HG03442 (cell line): ENCODE results near the gene INO80B.
"Not testable (repeated sequence)": the region's sequence is repeated elsewhere in the genome, so short reads cannot be mapped to it uniquely, and the experiment has no call there.

Experiments used
- ATAC-seq: cut with Tn5 transposase; IDR thresholded peaks from one replicate; pipeline ENCODE4 v1.9.1; 2021; ENCODE audit warnings: mild to moderate bottlenecking, moderate library complexity; ENCODE audit not compliant: unreplicated experiment

INO80B gene

DNA sequence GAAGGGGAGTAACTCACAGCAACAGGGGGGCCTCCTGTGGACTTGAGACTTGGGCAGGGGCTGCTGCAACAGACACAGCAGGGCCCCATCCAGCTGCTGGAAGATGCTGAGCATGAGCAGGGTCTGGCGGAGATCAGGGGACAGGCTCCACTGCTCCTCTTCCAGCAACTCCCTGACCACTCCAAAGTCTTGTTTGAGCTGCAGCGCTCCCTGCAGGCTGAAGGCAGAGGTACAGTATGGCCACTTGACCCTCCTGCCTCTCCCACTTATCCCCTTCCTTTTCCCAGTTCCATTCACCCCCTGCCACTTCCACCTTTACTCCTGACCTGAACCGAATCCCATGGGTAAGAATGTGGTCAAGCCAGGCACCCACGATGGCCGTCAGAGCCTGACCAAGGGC lies 20.0 kb downstream of the INO80B start:
- no peak for ATAC-seq

DNA sequence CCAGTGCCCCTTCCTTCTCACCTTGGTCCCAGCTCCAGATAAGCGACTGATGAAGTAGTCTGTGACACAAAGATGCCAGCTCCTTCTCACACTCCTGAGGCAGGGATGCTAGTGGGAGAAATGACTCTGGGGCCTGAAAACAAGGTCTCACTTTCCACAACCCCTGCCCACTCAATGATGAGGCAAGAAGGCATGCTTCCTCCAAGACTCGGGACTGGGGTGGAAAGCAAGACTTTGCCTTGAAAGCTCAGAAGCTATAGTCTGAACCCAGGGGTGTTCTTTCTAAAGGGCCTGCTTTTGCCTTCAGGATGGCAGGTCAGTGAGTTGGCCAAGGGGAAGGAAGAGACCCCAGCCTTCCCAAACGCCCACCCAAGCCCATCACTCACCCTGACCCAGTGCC lies 26.5 kb downstream of the INO80B start:
- ATAC-seq = no peak

DNA sequence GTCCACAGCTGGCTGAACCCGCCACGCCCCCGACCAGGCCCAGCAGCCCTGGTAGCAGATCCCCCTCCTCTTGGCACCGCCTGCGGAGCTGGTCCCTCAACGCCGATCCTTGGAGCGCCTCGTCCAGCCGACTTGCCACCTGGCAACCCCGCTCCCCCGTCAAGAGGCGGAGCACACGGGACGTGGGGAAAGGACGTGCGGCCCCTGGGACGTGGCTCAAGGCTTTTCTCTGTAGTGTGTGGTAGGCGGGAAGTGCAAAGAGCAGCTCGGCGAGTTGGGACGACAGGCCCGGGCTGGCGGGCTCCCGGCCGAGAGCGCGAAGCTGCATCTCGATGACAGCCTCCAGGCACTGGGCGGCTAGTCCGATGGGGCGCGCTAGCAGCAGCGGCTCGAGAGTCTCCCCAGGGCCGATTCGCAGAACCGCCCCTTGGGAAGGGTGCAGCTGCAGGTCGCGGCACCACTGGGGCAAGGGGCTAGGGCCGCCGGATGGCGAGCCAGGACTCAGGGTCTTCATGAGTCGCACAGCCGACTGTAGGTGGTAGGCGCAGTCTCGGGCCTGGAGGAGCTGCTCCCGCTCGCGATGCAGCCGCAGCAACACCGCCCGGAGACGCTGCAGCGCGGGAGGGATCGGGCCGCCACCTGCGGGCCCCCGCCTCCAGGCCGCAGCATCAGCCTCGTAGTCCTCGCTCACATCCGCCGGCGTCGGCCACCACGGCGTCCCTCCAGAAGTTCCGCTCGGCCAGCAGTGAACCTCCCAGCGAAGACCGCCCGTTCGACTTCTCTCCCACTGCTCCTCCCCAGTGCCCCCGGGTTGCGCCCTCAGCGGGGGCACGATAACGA lies 27.3 kb downstream of the INO80B start:
- ATAC-seq = peak; percentile 34

- ATAC-seq = peak; percentile 84
Measured at GRCh38 chr2:74482801-74483674, 28.2 kb downstream of the INO80B start, which contains the start of the genes CCDC142 and TTC31. CCDC142 (minus strand) TSS chr2:74482998; CDS start chr2:74482837, 161 bp downstream. TTC31 (plus strand) TSS chr2:74483081; CDS start chr2:74483096, 15 bp downstream.

DNA sequence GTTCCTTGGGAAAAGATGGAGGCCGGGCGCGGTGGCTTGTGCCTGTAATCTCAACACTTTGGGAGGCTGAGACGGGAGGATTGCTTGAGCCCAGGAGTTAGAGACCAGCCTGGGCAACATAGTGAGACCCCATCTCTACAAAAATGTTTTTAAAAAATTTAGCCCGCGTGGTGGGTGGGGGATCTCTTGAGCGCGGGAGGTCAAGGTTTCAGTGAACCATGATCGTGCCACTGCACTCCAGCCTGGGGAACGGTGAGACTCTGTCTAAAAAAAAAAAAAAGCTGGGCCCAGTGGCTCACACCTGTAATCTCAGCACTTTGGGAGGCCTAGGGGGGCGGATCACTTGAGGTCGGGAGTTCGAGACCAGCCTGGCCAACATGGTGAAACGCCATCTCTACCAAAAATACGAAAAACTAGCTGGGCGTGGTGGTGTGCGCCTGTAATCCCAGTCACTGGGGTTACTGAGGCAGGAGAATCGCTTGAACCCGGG lies 28.8 kb downstream of the INO80B start:
- ATAC-seq = not testable (repeated sequence)

DNA sequence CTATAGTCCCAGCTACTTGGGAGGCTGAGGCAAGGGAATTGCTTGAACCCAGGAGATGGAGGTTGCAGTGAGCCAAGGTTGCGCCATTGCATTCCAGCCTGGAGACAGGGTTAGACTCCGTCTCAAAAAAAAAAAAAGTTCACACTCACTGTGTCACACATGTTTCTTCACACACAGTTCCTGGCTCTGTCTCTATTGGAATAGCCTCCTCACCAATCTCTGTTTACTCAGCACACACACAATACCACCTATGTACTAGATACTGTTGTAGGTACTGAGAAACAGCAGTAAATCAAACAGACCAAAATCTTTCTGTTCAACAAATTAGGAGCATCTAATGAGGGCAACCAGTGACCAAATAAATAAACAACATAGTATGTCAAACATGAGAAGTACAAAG lies 31.3 kb downstream of the INO80B start:
- ATAC-seq = no peak

DNA sequence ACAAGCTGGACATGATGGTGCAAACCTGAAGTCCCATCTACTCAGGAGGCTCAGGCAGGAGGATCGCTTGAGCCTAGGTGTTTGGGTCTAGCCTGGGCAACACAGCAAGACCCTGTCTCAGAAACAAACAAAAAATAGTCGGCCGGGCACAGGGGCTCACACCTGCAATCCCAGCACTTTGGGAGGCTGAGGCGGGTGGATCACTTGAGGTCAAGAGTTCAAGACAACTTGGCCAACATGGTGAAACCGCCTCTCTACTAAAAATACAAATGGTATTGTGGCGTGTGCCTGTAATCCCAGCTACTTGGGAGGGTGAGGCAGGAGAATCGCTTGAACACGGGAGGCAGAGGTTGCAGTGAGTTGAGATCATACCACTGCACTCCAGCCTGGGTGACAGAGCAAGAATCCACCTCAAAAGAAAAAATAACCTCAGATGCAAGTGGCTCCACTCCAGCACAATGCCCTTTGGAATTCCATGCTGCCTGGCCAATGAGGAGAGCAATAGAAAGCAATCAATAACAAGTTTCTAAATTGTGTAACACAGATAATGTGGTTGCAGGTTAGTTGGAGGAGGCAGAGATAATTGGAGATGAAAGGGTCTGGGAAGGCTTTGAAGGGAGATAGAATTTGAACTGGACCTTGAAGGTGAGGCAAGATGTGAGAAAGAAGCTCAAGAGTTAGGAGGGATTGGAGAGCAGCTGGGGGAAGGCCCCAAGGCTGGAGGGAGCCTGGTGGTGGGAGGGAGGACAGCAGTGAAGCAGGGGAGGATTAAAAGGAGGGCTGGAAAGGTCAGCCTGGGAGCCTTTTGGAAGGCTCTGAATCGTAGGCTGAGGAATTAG lies 34.0 kb downstream of the INO80B start:
- ATAC-seq = no peak

DNA sequence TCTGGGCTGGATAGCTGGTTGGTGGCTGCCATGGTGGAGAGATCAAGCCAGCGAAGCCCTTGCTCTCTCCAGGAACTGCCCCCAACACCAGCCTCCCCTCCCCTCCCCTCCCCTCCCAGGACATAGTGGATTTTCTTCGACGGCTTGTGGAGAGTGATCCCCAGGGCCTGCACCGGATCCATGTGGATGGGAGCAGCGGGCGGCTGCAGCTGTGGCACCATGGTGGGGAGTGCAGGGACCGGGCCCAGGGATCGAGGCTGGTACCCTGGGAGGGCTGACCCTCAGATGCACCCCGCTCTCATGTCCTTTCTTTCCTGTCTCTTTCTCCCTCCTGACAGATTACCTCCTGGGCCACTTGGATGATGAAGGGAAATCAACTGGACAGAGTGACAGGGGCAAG lies 35.0 kb downstream of the INO80B start:
- no peak for ATAC-seq

GRCh38 chr2:74491648-74492544 lies 37.0 kb downstream of the INO80B start:
- ATAC-seq = no peak

GRCh38 chr2:74493546-74493945 lies 38.7 kb downstream of the INO80B start:
- no peak for ATAC-seq

DNA sequence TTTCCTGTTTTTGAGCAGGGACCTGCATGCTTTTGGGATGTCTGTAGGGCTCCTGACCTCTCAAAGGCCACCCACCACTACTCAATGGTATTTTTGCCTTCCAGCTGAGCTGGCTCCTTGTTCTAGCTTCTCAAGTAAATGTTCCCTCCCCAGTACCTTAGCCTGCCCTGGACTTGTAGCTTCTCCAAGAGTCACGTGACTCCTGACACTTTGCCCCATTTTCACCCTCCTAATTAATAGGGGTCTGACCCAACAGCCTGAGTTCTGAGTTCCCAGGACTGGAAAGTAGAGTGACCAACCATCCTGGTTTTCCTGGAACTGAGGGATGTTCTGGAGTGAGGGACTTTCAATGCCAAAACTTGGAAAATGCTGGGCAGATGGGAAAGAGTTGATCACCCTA lies 40.6 kb downstream of the INO80B start:
- ATAC-seq = no peak

DNA sequence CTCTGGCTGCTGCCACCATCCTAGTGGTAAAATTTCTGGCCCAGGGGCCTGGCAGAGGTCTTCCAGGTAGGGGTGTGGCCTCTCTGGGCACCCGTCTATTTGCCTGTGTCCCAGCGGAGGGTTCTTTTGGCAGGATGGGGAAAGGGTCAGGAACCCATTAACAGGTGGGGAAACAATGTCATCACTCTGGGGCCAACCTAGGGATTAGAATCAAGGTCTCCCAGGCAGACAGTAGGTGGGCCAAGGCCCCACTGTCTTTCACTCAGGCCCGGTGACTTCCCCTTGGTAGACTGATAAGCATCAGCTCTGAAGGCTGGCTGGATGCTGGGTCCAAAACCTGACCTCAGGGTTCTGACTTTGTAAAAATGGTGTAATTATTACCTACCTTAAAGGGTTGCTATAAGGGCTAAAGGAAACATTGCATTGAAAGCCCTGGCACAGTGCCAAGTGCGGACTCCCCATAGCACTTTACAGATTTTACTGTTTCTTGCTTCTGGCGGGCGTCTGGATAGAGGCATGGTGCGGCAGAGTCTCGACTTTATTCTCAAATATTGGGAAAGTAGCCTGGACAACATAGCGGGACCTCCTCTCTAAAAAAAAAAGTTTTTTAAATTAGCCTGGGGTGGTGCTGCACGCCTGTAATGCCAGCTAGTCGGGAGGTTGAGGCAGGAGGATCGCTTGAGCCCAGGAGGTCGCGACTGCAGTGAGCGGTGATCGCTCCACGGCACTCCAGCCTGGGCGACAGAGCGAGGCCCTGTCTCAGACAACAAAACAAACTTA lies 42.3 kb downstream of the INO80B start:
- ATAC-seq = no peak

- no peak for ATAC-seq
Measured at GRCh38 chr2:74497777-74498499, 43.1 kb downstream of the INO80B start.

- ATAC-seq = no peak
Measured at GRCh38 chr2:74498500-74499266, 43.8 kb downstream of the INO80B start.

GRCh38 chr2:74499267-74499939 lies 44.5 kb downstream of the INO80B start, which contains the start of gene LBX2:
LBX2 (minus strand) TSS chr2:74499603; CDS start chr2:74499537, 66 bp downstream.
- ATAC-seq = no peak

DNA sequence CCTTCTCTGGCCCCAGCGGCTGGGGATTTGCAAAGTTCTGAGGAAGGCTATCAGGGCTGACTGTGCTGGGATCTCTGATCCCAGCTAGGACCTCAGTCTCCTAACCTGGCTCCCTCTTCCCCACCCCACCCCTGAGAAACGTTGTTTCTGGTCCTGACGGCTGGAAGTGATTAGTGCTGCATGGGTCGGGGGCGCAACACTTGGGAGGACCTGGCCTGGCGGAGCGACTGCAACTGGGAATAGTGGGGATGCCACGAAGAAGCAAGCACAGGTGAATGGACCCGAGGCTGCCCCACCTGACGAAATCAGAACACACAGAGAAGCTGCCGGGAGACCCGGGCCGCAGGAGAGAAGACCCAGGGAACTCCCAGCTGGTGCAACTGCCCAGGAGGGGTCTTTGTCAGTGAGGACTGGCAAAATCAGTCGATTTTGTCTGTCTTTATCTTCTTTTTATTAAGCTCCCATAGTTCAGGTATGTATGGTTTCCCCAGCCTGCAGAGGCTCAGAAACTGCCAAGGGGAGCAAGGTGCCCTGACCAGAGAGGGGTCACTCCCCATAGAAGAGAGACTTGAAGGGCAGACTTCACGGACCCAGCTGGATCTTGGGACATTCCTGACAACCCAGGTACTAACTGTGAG lies 45.2 kb downstream of the INO80B start:
- no peak for ATAC-seq
